Cardiac septum (tissue), 1 donor: ENCODE results near the gene FMR1. TPM values are rescaled to one million over a fixed set of nuclear protein-coding genes. Genes with fewer than 3 reads are reported as not detected.

Experiments
- DNase-seq: peaks from one replicate; pipeline ENCODE4 v3.0.0-alpha.2; 2020; ENCODE audit warnings: low spot score
- intact Hi-C: fragments of 100-400 bp; cut with DNase I; formaldehyde crosslinking; loops from one replicate; pipeline ENCODE4 v1.14.0; 2022
- total RNA-seq: library from RNA; stranded (reverse); fragmentation: NEBNext Ultra II Directional; extraction: Animal tissue kit (Norgen Biotek cat#: 25700); gene quantifications from one replicate; pipeline ENCODE4 v1.2.1, GENCODE V29; 2021
- donor health status: DM: no; HTN: no; CAD: no.

The FMR1 gene
- total RNA-seq, 1 donor from 2014 or later, result 30.9 TPM

DNA sequence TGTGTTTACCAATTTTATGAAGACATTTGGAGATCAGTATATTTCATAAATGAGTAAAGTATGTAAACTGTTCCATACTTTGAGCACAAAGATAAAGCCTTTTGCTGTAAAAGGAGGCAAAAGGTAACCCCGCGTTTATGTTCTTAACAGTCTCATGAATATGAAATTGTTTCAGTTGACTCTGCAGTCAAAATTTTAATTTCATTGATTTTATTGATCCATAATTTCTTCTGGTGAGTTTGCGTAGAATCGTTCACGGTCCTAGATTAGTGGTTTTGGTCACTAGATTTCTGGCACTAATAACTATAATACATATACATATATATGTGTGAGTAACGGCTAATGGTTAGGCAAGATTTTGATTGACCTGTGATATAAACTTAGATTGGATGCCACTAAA lies 1.9 kb downstream of the FMR1 start:
- intact Hi-C loops, result no loop called here
- DNase-seq, result no peak

DNA sequence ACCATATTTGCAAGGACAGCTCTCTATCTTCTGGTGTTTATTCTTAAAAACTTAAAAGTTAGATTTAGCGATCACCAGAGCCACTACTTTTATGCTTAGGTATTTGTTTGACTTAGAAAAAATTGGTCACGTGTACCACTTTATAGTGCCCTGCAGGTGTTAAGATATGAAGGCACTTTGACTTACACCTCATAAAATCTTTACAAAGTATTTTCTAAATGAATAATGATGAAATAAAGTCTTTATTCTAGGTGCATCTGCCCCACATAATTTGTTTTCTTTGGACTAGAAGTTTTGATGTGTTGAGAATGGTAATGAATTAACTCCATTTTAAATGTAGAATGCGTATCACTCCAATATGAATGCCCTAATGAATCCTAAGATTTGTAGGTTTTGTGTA lies 2.9 kb downstream of the FMR1 start:
- intact Hi-C loops, result no loop called here
- DNase-seq, result no peak

DNA sequence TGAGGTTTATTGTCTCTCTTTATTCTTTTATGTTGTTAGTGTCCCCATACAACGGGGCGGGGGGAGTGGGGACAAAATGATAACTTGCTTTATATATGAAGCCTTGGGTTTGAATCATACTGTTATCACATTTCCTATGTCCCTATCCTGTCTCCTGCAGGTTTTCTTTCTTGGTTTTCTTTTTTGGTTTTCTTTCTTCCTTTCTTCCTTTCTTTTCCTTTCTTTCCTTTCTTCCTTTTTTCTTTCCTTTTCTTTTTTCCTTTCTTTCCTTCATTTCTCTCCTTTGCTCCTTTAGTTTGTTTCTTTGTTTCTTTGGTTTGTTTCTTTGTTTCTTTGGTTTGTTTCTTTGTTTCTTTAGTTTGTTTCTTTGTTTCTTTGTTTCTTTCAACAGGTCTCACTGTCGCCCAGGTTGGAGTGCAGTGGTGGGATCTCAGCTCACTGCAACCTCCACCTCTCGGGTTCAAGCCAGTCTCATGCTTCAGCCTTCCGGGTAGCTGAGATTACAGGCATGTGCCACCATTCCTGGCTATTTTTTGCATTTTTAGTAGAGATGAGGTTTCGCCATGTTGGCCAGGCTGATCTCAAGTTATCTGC lies 4.8 kb downstream of the FMR1 start:
- no peak for DNase-seq
- intact Hi-C loops, result no loop called here

DNA sequence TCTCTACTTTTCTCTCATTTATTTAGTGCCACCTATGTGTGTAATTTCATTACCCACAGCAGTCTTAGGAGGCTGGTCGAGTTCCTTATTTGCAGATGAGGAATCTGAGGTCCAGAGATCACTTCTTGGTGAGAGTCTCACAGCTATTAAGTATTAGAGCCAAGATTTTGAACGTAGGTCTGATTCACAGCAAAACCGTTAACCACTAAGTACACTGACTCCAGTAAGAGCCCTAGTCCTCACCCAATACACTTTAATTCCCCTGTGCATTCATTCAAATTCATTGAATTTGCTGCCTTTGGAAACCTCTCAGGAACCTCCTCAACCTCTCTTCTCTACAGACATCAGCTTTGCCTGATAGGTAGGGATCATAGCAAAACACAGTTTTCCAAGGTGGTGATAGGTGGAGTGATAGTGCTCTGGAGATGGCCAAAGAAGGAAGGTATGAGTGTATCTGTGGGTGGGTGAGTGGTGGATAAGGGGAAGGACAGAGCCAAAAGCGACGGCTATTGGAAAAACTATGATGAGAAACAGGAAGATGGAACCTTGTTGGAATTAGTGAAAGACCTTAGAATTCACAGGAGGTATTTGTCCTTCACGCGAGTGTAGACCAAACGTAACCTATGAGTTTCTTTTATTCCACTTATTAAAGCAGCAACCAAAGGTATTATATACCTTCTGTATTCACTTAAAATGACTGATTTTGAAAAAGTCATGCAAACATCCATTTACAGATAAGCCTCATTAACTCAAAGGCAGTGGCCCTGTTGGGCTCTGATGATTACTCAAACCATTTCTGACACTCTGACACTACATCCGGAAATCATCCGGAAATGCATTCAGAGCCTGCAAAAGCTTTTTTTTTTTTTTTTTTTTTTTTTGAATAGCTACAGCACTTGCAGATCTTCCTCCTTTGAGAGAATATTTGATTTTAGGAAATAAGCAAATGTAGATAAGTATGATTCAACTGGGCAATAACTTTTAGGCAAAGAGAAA lies 6.3 kb downstream of the FMR1 start:
- intact Hi-C loops, result no loop called here
- no peak for DNase-seq

DNA sequence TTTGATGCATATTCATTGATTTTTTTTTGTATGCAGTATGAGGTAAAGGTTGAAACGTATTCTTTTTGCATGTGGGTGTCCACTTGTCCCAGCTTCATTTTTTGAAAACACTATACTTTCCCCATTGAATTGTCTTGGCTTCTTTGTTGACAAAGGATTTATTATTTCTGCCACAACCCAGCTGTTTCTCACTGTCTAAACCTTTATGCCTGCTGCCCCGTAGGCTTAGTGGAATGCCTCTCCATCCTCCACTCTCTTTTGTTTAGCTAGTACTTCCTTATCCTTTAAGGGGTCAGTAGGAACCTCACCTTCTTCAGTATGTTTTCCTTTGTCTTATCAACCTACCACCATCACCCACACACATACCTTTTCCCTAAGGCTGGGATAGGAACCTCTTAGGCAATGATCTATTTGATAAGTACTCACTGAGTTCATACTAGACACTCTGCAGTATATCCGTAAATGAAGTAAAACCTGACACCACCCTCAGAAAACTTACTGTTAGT lies 8.5 kb downstream of the FMR1 start:
- DNase-seq, result no peak
- intact Hi-C loops, result no loop called here

DNA sequence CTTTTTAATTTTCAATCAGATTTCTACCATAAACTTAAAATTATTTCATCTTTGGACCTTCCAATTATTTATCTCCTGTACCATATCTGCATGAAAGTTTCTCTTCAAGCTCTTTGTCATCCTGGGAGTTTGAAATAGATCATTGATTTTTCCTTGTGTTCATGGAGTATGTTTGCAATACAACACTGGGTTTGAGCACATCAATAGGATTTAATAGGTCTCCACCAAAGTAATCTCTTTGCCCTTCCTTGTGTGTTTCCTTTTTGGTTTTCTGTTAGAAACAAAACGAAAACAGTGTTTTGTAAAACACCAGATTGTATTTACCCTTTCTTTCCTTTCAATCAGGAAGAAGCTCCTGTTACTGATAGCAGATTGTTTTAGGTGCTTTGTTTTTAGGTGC lies 11.9 kb downstream of the FMR1 start:
- DNase-seq, result no peak
- intact Hi-C loops, result no loop called here

DNA sequence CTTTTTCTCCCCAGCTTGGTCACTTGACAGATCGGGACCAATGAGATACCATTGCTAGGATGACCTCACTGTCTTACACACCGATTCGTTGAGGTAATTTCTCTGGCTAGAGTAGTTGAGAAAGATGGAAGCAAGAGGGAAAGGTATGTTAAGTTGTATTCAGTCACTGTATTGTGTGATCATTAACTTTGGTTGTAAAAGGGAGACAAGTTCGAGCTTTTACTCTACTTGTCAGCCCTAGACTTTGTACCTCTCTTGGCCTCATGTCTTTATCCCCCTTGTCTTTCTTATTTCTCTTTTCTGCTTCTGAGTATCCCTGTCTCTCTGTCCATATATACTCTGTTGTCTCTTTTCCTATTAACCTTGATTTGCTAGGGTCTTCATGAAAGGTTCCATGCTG lies 15.5 kb downstream of the FMR1 start:
- intact Hi-C loops, result no loop called here

DNA sequence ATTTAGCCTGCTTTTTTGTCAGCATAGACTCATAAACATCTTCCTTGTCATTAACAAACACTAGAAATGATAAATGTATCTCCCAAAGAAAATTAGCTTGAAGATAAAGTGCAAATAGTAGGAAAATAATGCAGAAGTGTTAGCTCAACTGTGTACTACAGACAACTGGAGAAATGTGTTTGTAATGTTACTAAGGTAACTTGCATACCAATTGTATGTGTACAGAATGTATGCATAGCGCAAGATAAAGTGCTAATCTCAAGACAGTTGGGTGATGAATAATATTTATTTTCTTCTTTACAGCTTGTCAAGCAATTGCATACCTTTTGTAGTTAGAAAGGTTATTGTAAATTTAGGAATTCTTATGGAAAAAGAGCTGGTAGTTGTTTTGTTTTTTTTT lies 22.1 kb downstream of the FMR1 start:
- intact Hi-C loops, result no loop called here
- DNase-seq, result no peak

More for the DNA sequence above, 15.5 kb downstream of the FMR1 start:
- DNase-seq, result no peak

DNA sequence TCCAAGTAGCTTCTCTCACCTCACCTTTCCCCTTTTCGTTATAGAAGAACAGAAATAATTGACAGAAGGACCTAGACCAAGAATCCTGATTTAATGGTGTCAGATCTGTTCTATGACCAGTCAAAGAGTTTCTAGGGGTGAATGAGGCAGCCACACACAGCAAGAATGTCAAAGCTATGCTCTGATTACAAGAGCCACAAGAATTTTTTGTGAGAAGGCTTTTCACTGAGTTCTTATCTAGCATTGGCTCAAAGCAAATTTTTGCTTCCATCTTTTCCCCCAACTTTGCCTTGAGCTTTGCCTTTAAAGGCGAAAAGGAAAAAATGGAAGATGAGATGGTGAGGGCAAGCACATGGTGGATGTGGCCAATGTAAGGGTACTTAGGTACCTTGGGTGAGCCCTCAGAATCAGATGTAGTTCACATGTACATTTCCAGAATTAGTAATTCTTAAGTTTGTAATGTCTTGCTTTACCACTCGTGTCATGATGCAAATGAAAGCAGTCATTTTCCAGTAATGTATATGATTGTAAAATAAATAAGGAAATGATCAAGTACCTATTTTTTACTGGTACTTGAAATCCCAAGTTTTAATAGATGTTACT lies 23.5 kb downstream of the FMR1 start:
- DNase-seq, result no peak

DNA sequence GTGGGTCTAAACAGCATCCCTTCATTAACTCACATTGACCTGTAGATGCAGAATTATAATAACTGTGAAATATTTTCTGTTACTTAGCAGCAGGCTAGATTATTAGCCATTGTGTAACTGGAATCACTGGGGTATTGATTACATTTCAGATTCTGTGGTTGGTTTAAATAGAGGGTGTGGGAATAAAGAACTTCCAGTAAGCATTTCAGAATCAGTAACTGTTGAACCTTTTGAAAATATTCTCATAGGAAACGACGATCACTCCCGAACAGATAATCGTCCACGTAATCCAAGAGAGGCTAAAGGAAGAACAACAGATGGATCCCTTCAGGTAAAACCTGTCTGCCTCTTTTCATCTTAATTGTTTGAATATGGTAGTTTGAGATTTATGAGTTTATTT lies 33.6 kb downstream of the FMR1 start:
- no peak for DNase-seq
- intact Hi-C loops, result no loop called here

More for the DNA sequence above, 23.5 kb downstream of the FMR1 start:
- intact Hi-C loops, result no loop called here

DNA sequence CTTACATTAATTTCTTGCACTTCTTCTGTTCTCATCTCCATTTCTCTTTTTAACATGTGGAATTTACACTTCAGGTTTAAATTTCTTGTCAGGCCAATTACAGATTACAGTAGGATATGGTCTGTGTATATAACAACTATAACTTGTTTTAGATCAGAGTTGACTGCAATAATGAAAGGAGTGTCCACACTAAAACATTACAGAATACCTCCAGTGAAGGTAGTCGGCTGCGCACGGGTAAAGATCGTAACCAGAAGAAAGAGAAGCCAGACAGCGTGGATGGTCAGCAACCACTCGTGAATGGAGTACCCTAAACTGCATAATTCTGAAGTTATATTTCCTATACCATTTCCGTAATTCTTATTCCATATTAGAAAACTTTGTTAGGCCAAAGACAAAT lies 36.8 kb downstream of the FMR1 start:
- intact Hi-C loops, result no loop called here
- DNase-seq, result no peak

DNA sequence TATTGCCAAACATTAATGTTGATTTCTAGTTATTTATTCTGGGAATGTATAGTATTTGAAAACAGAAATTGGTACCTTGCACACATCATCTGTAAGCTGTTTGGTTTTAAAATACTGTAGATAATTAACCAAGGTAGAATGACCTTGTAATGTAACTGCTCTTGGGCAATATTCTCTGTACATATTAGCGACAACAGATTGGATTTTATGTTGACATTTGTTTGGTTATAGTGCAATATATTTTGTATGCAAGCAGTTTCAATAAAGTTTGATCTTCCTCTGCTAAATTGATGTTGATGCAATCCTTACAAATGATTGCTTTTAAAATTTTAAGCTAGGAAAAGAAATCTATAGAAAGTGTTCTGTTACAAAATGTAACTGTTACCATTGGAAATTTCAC lies 38.6 kb downstream of the FMR1 start:
- intact Hi-C loops, result no loop called here
- no peak for DNase-seq

DNA sequence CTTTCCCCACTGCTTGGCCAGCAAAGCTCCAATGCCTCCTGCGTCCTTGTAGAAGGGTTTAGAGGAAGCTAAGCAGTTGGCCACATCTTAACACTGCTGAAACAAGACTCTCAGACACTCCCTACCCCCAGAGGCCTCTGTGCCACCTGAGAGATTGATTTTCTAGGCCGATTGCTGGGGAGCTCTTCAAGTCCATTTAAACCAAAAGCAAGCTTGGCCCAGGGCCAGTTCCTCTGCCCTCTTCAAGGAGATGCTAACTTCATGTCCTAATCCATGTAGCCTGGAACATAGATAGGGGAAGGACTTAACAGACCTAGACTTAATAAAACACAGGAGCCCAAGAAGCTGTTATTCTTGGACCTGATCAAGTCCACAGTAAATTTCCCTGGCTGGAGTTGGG lies 42.3 kb downstream of the FMR1 start:
- intact Hi-C loops, result no loop called here
- no peak for DNase-seq

DNA sequence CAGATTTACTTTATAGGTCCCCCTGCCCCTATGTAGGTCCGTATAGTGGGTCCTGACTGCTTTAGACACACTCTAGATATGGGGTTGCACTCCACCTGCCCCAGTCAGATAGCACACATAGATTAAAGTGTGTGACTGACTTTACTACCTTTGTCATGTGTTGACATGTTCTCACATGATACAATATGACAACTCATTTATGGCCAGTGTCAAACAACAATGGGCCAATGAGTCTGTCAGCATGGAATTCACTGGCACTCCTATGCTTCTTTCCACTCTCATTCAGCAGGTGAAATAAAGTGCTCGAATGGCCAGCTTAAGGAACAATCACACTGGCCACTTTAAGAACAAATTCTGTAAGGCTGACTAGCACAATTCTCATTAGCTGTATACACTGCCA lies 45.6 kb downstream of the FMR1 start:
- intact Hi-C loops, result no loop called here
- no peak for DNase-seq

DNA sequence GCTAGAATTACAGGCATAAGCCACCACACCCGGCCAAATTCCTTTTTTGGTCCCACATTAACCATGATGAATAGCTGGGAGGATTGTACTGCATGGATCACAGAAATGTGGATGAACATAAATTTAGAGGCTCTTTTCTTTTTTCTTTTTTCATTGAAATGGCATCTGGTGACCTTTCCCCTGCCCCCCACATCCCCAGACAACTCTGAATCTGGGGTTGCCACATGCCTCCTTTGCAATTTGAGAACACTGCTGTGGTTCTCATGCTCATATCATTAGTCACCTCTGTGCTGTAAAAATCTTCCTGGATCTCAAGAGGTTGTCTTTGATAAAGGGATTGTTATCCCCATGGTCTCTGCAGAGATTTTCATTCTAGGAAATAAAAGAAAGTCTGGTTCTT lies 46.6 kb downstream of the FMR1 start:
- intact Hi-C loops, result no loop called here
- no peak for DNase-seq

DNA sequence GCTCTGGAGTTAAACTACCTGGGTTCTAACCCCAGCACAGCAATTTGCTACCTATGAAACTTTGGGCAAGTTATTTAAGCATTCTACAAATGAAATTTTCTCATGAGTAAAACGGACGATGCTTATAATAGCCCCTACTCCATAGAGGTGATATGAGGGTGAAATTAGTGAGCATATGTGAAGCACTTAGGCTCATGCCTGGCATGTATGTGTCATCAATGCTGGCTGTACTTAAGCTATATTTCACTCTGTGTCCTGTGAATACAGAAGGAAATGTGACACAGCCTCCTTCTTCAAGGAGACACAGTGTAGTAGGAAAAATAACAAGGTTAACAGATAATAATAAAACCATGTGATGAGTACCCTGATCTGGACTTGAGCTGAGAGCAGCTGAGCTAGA lies 49.0 kb downstream of the FMR1 start:
- intact Hi-C loops, result no loop called here
- DNase-seq, result no peak

DNA sequence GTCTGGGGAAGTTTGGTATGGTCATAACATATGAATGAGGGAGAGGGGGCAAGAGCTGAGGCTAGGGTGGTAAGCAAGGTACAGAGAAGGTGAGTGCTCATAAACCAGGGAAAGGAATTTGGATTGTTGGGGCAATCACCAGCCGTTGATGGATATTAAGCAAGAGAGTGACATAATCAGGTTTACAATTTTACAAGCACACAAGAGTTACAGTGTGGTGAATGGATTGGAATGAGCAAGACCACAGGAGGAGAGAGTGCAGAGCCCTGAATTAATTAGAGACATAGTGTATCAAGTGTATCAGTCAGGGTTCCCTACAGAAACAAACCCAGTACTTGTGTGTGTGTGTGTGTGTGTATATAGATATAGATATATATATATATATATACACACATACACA lies 50.8 kb downstream of the FMR1 start:
- intact Hi-C loops, result no loop called here
- DNase-seq, result no peak

DNA sequence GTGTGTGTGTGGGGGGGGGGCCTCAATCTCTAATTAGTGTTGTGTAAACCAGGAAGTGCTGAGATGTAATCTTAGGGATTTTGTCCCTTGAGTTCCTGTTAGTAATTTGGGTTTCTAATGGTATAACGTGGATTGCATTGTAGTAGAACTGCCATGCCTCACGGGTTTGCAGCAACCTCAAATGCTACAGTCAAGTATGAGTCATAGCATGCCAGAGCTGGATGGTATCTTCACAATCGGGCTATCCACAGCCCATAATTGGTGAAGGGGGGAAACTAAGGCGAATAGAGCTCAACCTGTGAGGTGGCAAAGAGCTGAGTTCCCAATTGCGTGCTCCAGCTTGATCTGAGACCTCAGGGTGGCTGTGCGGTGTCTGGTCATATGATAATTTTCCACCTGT lies 67.2 kb downstream of the FMR1 start:
- DNase-seq, result no peak
- intact Hi-C loops, result no loop called here

DNA sequence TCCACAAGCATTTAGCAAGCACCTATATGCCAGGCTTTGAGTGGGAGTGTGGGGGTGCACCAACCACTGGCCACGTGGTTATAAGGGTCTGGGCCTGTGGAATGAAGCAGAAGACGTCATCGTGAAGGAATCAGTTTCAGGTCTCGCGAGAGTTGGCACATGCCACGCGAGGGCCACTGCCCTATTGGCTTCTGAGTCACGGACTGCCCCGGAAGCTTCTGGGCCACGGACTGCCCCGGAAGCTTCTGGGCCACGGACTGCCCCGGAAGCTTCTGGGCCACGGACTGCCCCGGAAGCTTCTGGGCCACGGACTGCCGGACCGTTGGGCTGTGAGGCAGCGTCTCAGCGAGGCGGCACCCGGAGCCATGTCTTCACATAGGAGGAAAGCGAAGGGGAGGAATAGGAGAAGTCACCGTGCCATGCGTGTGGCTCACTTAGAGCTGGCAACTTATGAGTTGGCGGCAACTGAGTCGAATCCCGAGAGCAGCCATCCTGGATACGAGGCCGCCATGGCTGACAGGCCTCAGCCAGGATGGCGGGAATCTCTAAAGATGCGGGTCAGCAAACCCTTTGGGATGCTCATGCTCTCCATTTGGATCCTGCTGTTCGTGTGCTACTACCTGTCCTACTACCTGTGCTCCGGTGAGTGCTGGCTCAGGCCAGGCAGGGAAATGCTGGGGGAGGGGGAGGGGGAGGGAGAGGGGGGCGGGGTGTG lies 69.5 kb downstream of the FMR1 start, which contains the start of gene FMR1NB:
Gene FMR1NB, plus strand, starts transcription at position 300 of the 715 bp plus-strand sequence. Its CDS starts 66 bp downstream, at position 366.
- DNase-seq, result no peak
- intact Hi-C loops, result no loop called here
